ENCODE results near the gene COL4A3. TPM values are rescaled to one million over a fixed set of nuclear protein-coding genes. Genes with fewer than 3 reads are reported as not detected.

COL4A3 gene
- total and polyA plus RNA-seq, 12 donors = 0.22 to 53.6 (median 19.6) TPM

- TF ChIP-seq CTCF (IDR thresholded peaks at IDR 0.05) = no peak
- TF ChIP-seq POLR2A (IDR thresholded peaks at IDR 0.05) = no peak
- 95 to 99% (median 98%) methylated on average over 4 of the region's 4 CpGs for WGBS, 4 donors
- intact Hi-C loops (cut with DNase I) = no loop called here
- no peaks in the 10 kb centered on the region for H3K9me3 ChIP-seq (replicated peaks in 1 of 3)
- no peaks in the 10 kb centered on the region for H3K36me3 ChIP-seq (replicated peaks in 1 of 2)
- H3K4me3 ChIP-seq = no peak overlapping the region
- no peaks in the 10 kb centered on the region for H3K27me3 ChIP-seq
- H3K4me1 ChIP-seq (replicated peaks in 1 of 2) = peaks cover 0 to 23% of the 10 kb centered on the region in 2 donors
- H3K27ac ChIP-seq = no peak overlapping the region
- no peak for DNase-seq
These were observed 159.4 kb downstream of the COL4A3 start for GRCh38 chr2:227323818-227324217.

GRCh38 chr2:227324642-227324994 lies 160.2 kb downstream of the COL4A3 start:
- Histone ChIP-seq H3K27ac (peak overlapping the region in 4 of 5 donors; percentile 78 to 94 (median 89)), H3K36me3 (replicated peaks in 1 of 2) (no peaks in the 10 kb centered on the region), H3K9me3 (replicated peaks in 1 of 3) (no peaks in the 10 kb centered on the region), H3K4me1 (replicated peaks in 1 of 2) (peaks cover 0 to 23% of the 10 kb centered on the region in 2 donors), H3K27me3 (no peaks in the 10 kb centered on the region), H3K4me3 (peak overlapping the region in 3 of 4 donors; percentile 72 to 95 (median 90))
- intact Hi-C loops (cut with DNase I) = no loop called here
- TF ChIP-seq POLR2A (IDR thresholded peaks at IDR 0.05) (no peak), CTCF (IDR thresholded peaks at IDR 0.05) (no peak)
- 10 to 13% (median 12%) methylated on average over 6 of the region's 6 CpGs for WGBS, 4 donors
- DNase-seq = peak in 5 of 7 donors; percentile 10 to 31 (median 20)

- peak; percentile 92 to 97 (median 95) for DNase-seq
- no peaks in the 10 kb centered on the region for H3K36me3 ChIP-seq (replicated peaks in 1 of 2)
- H3K27ac ChIP-seq = peak within 1 kb of the TSS; percentile 78 to 94 (median 87)
- peaks cover 0 to 23% of the 10 kb centered on the region in 2 donors for H3K4me1 ChIP-seq (replicated peaks in 1 of 2)
- no peaks in the 10 kb centered on the region for H3K27me3 ChIP-seq
- peak within 1 kb of the TSS; percentile 72 to 95 (median 82) for H3K4me3 ChIP-seq
- WGBS, 4 donors = 1 to 7% (median 1%) methylated on average over 10 to 67 of the region's 67 CpGs
- no peaks in the 10 kb centered on the region for H3K9me3 ChIP-seq (replicated peaks in 1 of 3)
- TF ChIP-seq CTCF (IDR thresholded peaks at IDR 0.05) = peak in 1 of 6 experiments; percentile 6
- TF ChIP-seq POLR2A (IDR thresholded peaks at IDR 0.05) = peak; percentile 62 to 88
- intact Hi-C loops (cut with DNase I) = no loop called here
These were observed 160.8 kb downstream of the COL4A3 start, which contains the start of gene MFF for GRCh38 chr2:227324995-227325838. MFF (plus strand) TSS chr2:227325251; CDS start chr2:227330666, 5,415 bp downstream.

- H3K9me3 ChIP-seq (replicated peaks in 1 of 3) = no peaks in the 10 kb centered on the region
- no peaks in the 10 kb centered on the region for H3K27me3 ChIP-seq
- intact Hi-C loops (cut with DNase I) = no loop called here
- DNase-seq = peak; percentile 23 to 65 (median 48)
- peak overlapping the region; percentile 72 to 95 (median 82) for H3K4me3 ChIP-seq
- H3K4me1 ChIP-seq (replicated peaks in 1 of 2) = peaks cover 0 to 23% of the 10 kb centered on the region in 2 donors
- 0 to 1% (median 0%) methylated on average over 13 of the region's 13 CpGs for WGBS, 4 donors
- H3K27ac ChIP-seq = peak overlapping the region; percentile 78 to 94 (median 87)
- peaks cover 0 to 3% of the 10 kb centered on the region in 2 donors for H3K36me3 ChIP-seq (replicated peaks in 1 of 2)
- TF ChIP-seq CTCF (IDR thresholded peaks at IDR 0.05) (no peak), POLR2A (IDR thresholded peaks at IDR 0.05) (no peak)
These were observed 161.4 kb downstream of the COL4A3 start for GRCh38 chr2:227325839-227326195.

Data from adrenal gland (tissue), 12 donors.